ENCODE measurements around the gene GMPR.
"Not testable (repeated sequence)": the region's sequence is repeated elsewhere in the genome, so short reads cannot be mapped to it uniquely, and the experiment has no call there.

Gene GMPR

DNA sequence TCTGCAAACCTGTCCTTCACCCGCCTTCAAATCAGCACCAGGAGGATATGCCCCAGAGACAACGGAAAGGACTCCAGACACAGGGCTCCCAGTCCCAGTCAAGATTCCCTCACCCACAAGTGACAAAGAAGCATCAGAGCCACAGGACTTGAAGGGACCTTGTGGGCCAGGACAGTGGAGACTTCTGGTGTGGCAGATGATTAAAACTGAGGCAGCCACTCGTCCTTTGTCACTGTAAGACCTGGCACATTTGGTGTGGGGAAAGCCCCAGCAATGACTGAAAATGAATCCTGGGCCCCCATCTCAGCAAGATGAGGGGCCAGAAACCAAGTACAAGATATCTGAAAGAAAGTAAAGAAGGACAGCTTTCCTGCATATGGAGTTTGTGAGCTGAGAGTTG is 15.6 kb upstream of the GMPR start:
- no peak overlapping the region for H3K4me3 ChIP-seq (ENCODE audit: low read depth, low read length)
- TF ChIP-seq, protein P1, sequence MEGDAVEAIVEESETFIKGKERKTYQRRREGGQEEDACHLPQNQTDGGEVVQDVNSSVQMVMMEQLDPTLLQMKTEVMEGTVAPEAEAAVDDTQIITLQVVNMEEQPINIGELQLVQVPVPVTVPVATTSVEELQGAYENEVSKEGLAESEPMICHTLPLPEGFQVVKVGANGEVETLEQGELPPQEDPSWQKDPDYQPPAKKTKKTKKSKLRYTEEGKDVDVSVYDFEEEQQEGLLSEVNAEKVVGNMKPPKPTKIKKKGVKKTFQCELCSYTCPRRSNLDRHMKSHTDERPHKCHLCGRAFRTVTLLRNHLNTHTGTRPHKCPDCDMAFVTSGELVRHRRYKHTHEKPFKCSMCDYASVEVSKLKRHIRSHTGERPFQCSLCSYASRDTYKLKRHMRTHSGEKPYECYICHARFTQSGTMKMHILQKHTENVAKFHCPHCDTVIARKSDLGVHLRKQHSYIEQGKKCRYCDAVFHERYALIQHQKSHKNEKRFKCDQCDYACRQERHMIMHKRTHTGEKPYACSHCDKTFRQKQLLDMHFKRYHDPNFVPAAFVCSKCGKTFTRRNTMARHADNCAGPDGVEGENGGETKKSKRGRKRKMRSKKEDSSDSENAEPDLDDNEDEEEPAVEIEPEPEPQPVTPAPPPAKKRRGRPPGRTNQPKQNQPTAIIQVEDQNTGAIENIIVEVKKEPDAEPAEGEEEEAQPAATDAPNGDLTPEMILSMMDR (IDR thresholded peaks at IDR 0.05; ENCODE audit: insufficient read depth, low read length, missing control alignments), result no peak
- no peak for DNase-seq (ENCODE audit: low read depth, low spot score)
- POLR2A ChIA-PET, result no interaction called here
- CTCF ChIA-PET, result interaction anchor here (1.0 to 1.2 kb wide), 2 partner anchors 15 to 17 kb away, joined by 3 read pairs; no protein-coding TSS in a partner anchor

GRCh38 chr6:16223362-16223761 is 15.0 kb upstream of the GMPR start:
- ChIA-PET CTCF (interaction anchor here (1.0 kb wide), 1 partner anchor 14 kb away, joined by 3 read pairs; no protein-coding TSS in a partner anchor), POLR2A (no interaction called here)
- TF ChIP-seq, protein P1 (IDR thresholded peaks at IDR 0.05; ENCODE audit: insufficient read depth, low read length, missing control alignments), result no peak

DNA sequence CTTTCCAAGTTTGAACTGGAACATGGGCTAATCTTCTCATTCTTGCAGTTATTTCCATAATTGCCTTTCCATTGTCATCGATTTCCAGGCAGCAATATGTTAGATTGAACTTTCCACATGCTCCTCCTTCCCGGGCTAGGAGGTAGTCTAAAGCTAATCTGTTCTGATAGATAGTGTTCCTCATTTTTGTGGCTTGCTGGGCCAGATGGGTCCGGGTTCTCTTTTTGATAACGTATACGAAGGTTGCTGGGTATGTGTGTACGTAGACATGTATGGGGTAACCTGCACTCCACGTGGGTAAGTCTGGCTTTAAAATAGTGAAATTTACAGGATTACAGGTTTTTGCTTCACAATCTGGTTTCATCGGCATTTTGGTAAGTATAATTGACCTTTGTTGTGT is 14.0 kb upstream of the GMPR start:
- TF ChIP-seq, protein P1 (IDR thresholded peaks at IDR 0.05; ENCODE audit: insufficient read depth, low read length, missing control alignments), result no peak
- CTCF ChIA-PET, result no interaction called here
- H3K4me3 ChIP-seq (ENCODE audit: low read depth, low read length), result no peak overlapping the region
- no peak for DNase-seq (ENCODE audit: low read depth, low spot score)
- POLR2A ChIA-PET, result no interaction called here

More at GRCh38 chr6:16223362-16223761, 15.0 kb upstream of the GMPR start:
- no peak for DNase-seq (ENCODE audit: low read depth, low spot score)
- no peak overlapping the region for H3K4me3 ChIP-seq (ENCODE audit: low read depth, low read length)

DNA sequence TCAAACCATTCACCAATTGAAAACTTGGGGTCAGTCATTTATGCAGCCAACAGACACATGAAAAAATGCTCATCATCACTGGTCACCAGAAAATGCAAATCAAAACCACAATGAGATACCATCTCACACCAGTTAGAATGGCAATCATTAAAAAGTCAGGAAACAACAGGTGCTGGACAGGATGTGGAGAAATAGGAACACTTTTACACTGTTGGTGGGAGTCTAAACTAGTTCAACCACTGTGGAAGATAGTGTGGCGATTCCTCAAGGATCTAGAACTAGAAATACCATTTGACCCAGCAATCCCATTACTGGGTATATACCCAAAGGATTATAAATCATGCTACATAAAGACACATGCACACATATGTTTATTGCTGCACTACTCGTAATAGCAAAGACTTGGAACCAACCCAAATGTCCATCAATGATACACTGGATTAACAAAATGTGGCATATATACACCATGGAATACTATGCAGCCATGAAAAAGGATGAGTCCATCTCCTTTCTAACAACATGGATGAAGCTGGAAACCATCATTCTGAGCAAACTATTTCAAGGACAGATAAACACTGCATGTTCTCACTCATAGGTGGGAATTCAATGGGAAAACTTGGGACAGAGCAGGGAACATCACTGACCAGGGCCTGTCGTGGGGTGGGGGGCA is 13.2 kb upstream of the GMPR start:
- POLR2A ChIA-PET; DNase-seq (ENCODE audit: low read depth, low spot score): not testable (repeated sequence)

DNA sequence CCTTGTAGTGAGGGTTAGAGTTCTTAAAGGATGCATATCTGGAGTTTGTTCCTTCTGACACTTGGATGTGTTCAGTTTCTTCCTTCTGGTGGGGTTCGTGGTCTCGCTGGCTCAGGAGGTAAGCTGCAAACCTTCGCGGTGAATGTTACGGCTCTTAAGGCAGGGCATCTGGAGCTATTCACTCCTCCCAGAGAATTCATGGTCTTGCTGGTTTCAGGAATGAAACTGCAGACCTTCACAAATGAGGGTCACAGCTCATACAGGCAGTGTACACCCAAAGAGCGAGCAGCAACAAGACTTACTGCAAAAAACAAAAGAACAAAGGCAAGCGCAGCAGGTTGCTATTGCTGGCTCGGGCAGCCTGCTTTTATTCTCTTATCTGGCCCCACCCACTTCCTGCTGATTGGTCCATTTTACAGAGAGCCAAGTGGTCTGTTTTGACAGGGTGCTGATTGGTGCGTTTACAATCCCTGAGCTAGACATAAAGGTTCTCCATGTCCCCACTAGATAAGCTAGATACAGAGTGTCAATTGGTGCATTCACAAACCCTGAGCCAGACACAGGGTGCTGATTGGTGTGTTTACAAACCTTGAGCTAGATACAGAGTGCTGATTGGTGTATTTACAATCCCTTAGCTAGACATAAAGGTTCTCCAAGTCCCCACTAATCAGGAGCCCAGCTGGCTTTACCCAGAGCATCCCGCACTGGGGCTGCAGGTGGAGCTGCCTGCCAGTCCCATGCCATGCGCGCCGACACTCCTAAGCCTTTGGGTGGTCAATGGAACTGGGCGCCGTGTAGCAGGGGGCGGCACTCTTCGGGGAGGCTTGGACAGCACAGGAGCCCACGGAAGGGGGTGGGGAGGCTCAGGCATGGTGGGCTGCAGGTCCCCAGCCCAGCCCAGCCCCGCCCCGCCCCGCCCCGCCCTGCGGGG is 12.0 kb upstream of the GMPR start:
- DNase-seq (ENCODE audit: low read depth, low spot score); POLR2A ChIA-PET; H3K4me3 ChIP-seq (ENCODE audit: low read depth, low read length): not testable (repeated sequence)
- CTCF ChIA-PET, result interaction anchor here (0.7 to 1.8 kb wide), 2 partner anchors 14 to 51 kb away, joined by 3 to 4 read pairs; no protein-coding TSS in a partner anchor

More for the DNA sequence above, 13.2 kb upstream of the GMPR start:
- CTCF ChIA-PET; H3K4me3 ChIP-seq (ENCODE audit: low read depth, low read length): not testable (repeated sequence)

GRCh38 chr6:16227048-16227562 is 11.3 kb upstream of the GMPR start:
- ChIA-PET POLR2A (no interaction called here), CTCF (interaction anchor here (1.6 to 1.8 kb wide), 2 partner anchors 50 to 536 kb away, joined by 3 to 4 read pairs; no protein-coding TSS in a partner anchor)
- DNase-seq (ENCODE audit: low read depth, low spot score), result no peak
- TF ChIP-seq, protein P1 (IDR thresholded peaks at IDR 0.05; ENCODE audit: insufficient read depth, low read length, missing control alignments), result no peak
- H3K4me3 ChIP-seq (ENCODE audit: low read depth, low read length), result no peak overlapping the region

DNA sequence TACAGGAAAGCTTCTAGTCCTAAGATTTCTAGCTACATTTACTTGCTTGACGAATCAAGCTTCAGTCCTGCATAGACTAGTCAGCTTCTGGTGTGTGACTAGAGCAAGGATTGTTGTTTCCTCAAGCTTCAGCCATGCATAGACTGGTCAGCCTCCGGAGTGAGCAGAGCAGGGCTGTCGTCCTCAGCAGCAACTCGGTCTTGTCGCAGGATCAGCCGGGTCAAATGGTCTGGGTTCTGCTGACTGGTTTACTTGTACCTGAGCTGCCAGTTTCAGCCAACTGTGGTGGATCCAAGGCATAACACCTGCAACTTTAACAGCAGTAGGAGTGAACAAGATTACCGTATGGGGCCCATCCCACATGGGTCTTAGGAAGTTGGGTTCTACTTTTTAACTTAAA is 10.8 kb upstream of the GMPR start:
- H3K4me3 ChIP-seq (ENCODE audit: low read depth, low read length), result no peak overlapping the region
- DNase-seq (ENCODE audit: low read depth, low spot score), result no peak
- CTCF ChIA-PET, result interaction anchor here (1.6 to 1.8 kb wide), 2 partner anchors 49 to 536 kb away, joined by 3 to 4 read pairs; no protein-coding TSS in a partner anchor
- POLR2A ChIA-PET, result no interaction called here
- TF ChIP-seq, protein P1 (IDR thresholded peaks at IDR 0.05; ENCODE audit: insufficient read depth, low read length, missing control alignments), result no peak
